K562 (cell line): ENCODE data around the gene HCFC1R1.

ENCODE experiments used
- CREB1 ChIP-seq, 2 experiments: sonication (generic) in 1 of 2; formaldehyde crosslinking in 1 of 2; IDR thresholded peaks; 2 replicates each; pipeline versions ENCODE4 v1.6.1 to v1.8.0; 2012 to 2022; ENCODE audit warnings: inconsistent platforms in 1 of 2, mild to moderate bottlenecking in 1 of 2, missing genetic modification reagents in 1 of 2, moderate library complexity in 1 of 2
- CTCF ChIP-seq, 3 experiments: IDR thresholded peaks in 2 of 3; conservative IDR thresholded peaks in 1 of 3; 2 replicates each; pipeline ENCODE4 v1.5.1; 2011 to 2012; ENCODE audit warnings: low read length in 3 of 3, mild to moderate bottlenecking in 3 of 3, control low read depth in 2 of 3, improper control_type of control experiment in 1 of 3, inconsistent platforms in 1 of 3, low read depth in 1 of 3, mixed read lengths in 1 of 3, moderate library complexity in 1 of 3; ENCODE audit not compliant: insufficient read depth in 2 of 3
- EP300 ChIP-seq: IDR thresholded peaks from 2 replicates; pipeline ENCODE4 v1.6.1; 2012; ENCODE audit warnings: low read length, improper control_type of control experiment
- GABPA ChIP-seq: fragments of 200-800 bp; sonication (Bioruptor generic); conservative IDR thresholded peaks from 2 replicates; pipeline ENCODE4 v1.6.1; 2016; ENCODE audit warnings: low read depth, missing genetic modification characterization, missing compliant biosample characterization
- POLR2B ChIP-seq: fragments of 450-650 bp; IDR thresholded peaks from 2 replicates; pipeline ENCODE4 v1.6.1; 2018; ENCODE audit warnings: low read depth; ENCODE audit not compliant: partially characterized antibody
- POLR3A ChIP-seq: IDR thresholded peaks from 2 replicates; pipeline ENCODE4 v1.6.1; 2011; ENCODE audit warnings: borderline replicate concordance, mild to moderate bottlenecking, moderate library complexity; ENCODE audit not compliant: insufficient read length, insufficient read depth; ENCODE audit errors: extremely low read depth
- SMC3 ChIP-seq: conservative IDR thresholded peaks from 2 replicates; pipeline ENCODE4 v1.6.1; 2011; ENCODE audit warnings: low read depth, low read length, improper control_type of control experiment; ENCODE audit not compliant: insufficient read depth
- ZNF583 ChIP-seq: fragments of 250-450 bp; sonication (Bioruptor Pico); IDR thresholded peaks from 2 replicates; pipeline ENCODE4 v1.4.0; 2020
- TF ChIP-seq, protein P1 (sequence below): IDR thresholded peaks from 2 replicates; pipeline ENCODE4 v1.6.1; 2011; ENCODE audit warnings: borderline replicate concordance, low read depth, mild to moderate bottlenecking, moderate library complexity, low read length; ENCODE audit not compliant: insufficient read depth, poor library complexity, severe bottlenecking
- TF ChIP-seq, protein P2 (sequence below): sonication (generic); formaldehyde crosslinking; IDR thresholded peaks from 2 replicates; pipeline ENCODE4 v1.8.0; 2022; ENCODE audit warnings: mild to moderate bottlenecking, missing genetic modification reagents

DNA sequence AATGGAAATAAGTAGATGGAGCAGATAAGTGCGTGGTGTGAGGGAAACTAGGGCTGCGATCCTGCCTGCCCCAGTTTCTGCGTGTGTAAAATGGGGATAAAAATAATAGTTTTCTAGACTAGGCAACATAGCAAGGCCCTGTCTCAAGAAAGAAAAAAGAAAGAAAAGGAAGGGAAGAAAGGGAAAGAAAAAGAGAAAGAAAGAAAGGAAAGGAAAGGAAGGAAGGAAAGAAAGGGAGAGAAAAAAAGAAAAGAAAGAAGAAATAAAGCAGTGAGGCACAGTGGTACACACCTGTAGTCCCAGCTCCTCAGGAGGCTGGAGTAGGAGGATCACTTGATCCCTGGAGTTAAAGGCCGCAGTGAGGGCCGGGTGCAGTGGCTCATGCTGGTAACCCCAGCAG lies 41.3 kb downstream of the HCFC1R1 start:
- TF ChIP-seq ZNF583 = no peak
- TF ChIP-seq GABPA (tag) = no peak
- no peak for TF ChIP-seq CREB1 (IDR thresholded peaks at IDR 0.05)
- TF ChIP-seq CREB1 (CRISPR knock-in tag; IDR thresholded peaks at IDR 0.05) = no peak
- TF ChIP-seq CTCF (IDR thresholded peaks at IDR 0.05 in 2 of 3, conservative IDR thresholded peaks at IDR 0.05 in 1 of 3; ENCODE audit: insufficient read depth in 2 of 3, low read depth in 1 of 3, low read length in 3 of 3) = no peak
- TF ChIP-seq POLR2B = no peak
- no peak for TF ChIP-seq EP300
- TF ChIP-seq POLR3A = no peak
- TF ChIP-seq, protein P1, sequence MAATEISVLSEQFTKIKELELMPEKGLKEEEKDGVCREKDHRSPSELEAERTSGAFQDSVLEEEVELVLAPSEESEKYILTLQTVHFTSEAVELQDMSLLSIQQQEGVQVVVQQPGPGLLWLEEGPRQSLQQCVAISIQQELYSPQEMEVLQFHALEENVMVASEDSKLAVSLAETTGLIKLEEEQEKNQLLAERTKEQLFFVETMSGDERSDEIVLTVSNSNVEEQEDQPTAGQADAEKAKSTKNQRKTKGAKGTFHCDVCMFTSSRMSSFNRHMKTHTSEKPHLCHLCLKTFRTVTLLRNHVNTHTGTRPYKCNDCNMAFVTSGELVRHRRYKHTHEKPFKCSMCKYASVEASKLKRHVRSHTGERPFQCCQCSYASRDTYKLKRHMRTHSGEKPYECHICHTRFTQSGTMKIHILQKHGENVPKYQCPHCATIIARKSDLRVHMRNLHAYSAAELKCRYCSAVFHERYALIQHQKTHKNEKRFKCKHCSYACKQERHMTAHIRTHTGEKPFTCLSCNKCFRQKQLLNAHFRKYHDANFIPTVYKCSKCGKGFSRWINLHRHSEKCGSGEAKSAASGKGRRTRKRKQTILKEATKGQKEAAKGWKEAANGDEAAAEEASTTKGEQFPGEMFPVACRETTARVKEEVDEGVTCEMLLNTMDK = no peak
- no peak for TF ChIP-seq SMC3
- TF ChIP-seq, protein P2, sequence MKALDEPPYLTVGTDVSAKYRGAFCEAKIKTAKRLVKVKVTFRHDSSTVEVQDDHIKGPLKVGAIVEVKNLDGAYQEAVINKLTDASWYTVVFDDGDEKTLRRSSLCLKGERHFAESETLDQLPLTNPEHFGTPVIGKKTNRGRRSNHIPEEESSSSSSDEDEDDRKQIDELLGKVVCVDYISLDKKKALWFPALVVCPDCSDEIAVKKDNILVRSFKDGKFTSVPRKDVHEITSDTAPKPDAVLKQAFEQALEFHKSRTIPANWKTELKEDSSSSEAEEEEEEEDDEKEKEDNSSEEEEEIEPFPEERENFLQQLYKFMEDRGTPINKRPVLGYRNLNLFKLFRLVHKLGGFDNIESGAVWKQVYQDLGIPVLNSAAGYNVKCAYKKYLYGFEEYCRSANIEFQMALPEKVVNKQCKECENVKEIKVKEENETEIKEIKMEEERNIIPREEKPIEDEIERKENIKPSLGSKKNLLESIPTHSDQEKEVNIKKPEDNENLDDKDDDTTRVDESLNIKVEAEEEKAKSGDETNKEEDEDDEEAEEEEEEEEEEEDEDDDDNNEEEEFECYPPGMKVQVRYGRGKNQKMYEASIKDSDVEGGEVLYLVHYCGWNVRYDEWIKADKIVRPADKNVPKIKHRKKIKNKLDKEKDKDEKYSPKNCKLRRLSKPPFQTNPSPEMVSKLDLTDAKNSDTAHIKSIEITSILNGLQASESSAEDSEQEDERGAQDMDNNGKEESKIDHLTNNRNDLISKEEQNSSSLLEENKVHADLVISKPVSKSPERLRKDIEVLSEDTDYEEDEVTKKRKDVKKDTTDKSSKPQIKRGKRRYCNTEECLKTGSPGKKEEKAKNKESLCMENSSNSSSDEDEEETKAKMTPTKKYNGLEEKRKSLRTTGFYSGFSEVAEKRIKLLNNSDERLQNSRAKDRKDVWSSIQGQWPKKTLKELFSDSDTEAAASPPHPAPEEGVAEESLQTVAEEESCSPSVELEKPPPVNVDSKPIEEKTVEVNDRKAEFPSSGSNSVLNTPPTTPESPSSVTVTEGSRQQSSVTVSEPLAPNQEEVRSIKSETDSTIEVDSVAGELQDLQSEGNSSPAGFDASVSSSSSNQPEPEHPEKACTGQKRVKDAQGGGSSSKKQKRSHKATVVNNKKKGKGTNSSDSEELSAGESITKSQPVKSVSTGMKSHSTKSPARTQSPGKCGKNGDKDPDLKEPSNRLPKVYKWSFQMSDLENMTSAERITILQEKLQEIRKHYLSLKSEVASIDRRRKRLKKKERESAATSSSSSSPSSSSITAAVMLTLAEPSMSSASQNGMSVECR (CRISPR knock-in tag) = no peak
